PFSK-1 (cell line): ENCODE data around the gene CTDSP1.

ENCODE experiments used
- FOXP2 ChIP-seq: optimal IDR thresholded peaks from 2 replicates; pipeline ENCODE3; 2011; ENCODE audit warnings: borderline replicate concordance, control low read depth, inconsistent platforms; ENCODE audit not compliant: insufficient read depth; ENCODE audit errors: extremely low read length, extremely low read depth
- POLR2AphosphoS5 ChIP-seq: IDR thresholded peaks from 2 replicates; pipeline ENCODE4 v1.6.1; 2012; ENCODE audit warnings: low read depth, mild to moderate bottlenecking, control low read depth, low read length, moderate library complexity
- REST ChIP-seq, 2 experiments: IDR thresholded peaks; 2 replicates each; pipeline versions ENCODE4 v1.6.1 to v1.8.0; 2011 to 2012; ENCODE audit warnings: low read depth in 2 of 2, low read length in 2 of 2, control low read depth in 1 of 2, inconsistent platforms in 1 of 2, mild to moderate bottlenecking in 1 of 2, moderate library complexity in 1 of 2; ENCODE audit not compliant: insufficient read depth in 1 of 2
- SIN3A ChIP-seq: IDR thresholded peaks from 2 replicates; pipeline ENCODE4 v1.6.1; 2012; ENCODE audit warnings: mild to moderate bottlenecking, low read length, moderate library complexity, borderline replicate concordance; ENCODE audit not compliant: insufficient read depth
- TAF1 ChIP-seq: IDR thresholded peaks from 2 replicates; pipeline ENCODE4 v1.6.1; 2012; ENCODE audit warnings: low read length, control low read depth, borderline replicate concordance; ENCODE audit not compliant: insufficient read depth

The CTDSP1 gene

GRCh38 chr2:218389333-218390150, 10.1 kb upstream of the CTDSP1 start:
- no peak for TF ChIP-seq TAF1
- TF ChIP-seq FOXP2: no peak
- TF ChIP-seq REST (IDR thresholded peaks at IDR 0.05; ENCODE audit: insufficient read depth in 1 of 2, low read depth in 2 of 2, low read length in 2 of 2): no peak
- no peak for TF ChIP-seq SIN3A
- TF ChIP-seq POLR2AphosphoS5: no peak

- no peak for TF ChIP-seq SIN3A
- no peak for TF ChIP-seq FOXP2
- TF ChIP-seq POLR2AphosphoS5: no peak
- no peak for TF ChIP-seq TAF1
- no peak for TF ChIP-seq REST (IDR thresholded peaks at IDR 0.05; ENCODE audit: insufficient read depth in 1 of 2, low read depth in 2 of 2, low read length in 2 of 2)
Observed at GRCh38 chr2:218391202-218391601, 8.5 kb upstream of the CTDSP1 start.

GRCh38 chr2:218392459-218392858, 7.2 kb upstream of the CTDSP1 start:
- TF ChIP-seq REST (IDR thresholded peaks at IDR 0.05; ENCODE audit: insufficient read depth in 1 of 2, low read depth in 2 of 2, low read length in 2 of 2) (no peak), SIN3A (no peak), POLR2AphosphoS5 (no peak)

GRCh38 chr2:218392891-218393462, 6.7 kb upstream of the CTDSP1 start:
- no peak for TF ChIP-seq REST (IDR thresholded peaks at IDR 0.05; ENCODE audit: insufficient read depth in 1 of 2, low read depth in 2 of 2, low read length in 2 of 2)
- no peak for TF ChIP-seq FOXP2
- TF ChIP-seq TAF1: no peak
- no peak for TF ChIP-seq SIN3A
- TF ChIP-seq POLR2AphosphoS5: no peak

GRCh38 chr2:218393750-218394290, 5.8 kb upstream of the CTDSP1 start:
- TF ChIP-seq POLR2AphosphoS5 (no peak), SIN3A (no peak), REST (IDR thresholded peaks at IDR 0.05; ENCODE audit: insufficient read depth in 1 of 2, low read depth in 2 of 2, low read length in 2 of 2) (no peak), FOXP2 (no peak), TAF1 (no peak)
